ENCODE measurements around the gene SLC2A14.
"Not testable (repeated sequence)": the region's sequence is repeated elsewhere in the genome, so short reads cannot be mapped to it uniquely, and the experiment has no call there.

SLC2A14 gene

GRCh38 chr12:7905600-7906125 lies 32.9 kb upstream of the SLC2A14 start:
- H3K4me3 ChIP-seq (ENCODE audit: low read length, poor library complexity, severe bottlenecking); H3K36me3 ChIP-seq (ENCODE audit: insufficient read depth, low read length); H3K4me1 ChIP-seq (ENCODE audit: insufficient read depth, low read length, poor library complexity, severe bottlenecking); H3K9me3 ChIP-seq (ENCODE audit: insufficient read depth, low read depth, low read length); H3K9me2 ChIP-seq (replicated peaks; ENCODE audit: low read depth, low read length); H3K79me2 ChIP-seq (ENCODE audit: insufficient read depth, low read length); H3F3A ChIP-seq (ENCODE audit: low read depth); H4K20me1 ChIP-seq (ENCODE audit: insufficient read depth, low read length, poor library complexity, severe bottlenecking); H3K4me2 ChIP-seq (ENCODE audit: low read depth, low read length, poor library complexity, severe bottlenecking); H2AFZ ChIP-seq (ENCODE audit: low read length); H3K27me3 ChIP-seq (ENCODE audit: insufficient read depth, low read length, poor library complexity, severe bottlenecking); H3K9ac ChIP-seq (ENCODE audit: low read depth, low read length, poor library complexity, severe bottlenecking): not testable (repeated sequence)

GRCh38 chr12:7905071-7905470 lies 32.4 kb upstream of the SLC2A14 start:
- Histone ChIP-seq H3K79me2 (ENCODE audit: insufficient read depth, low read length) (no peaks in the 10 kb centered on the region), H3K27me3 (ENCODE audit: insufficient read depth, low read length, poor library complexity, severe bottlenecking) (no peaks in the 10 kb centered on the region), H3K36me3 (ENCODE audit: insufficient read depth, low read length) (no peaks in the 10 kb centered on the region), H3K9me2 (replicated peaks; ENCODE audit: low read depth, low read length) (no peaks in the 10 kb centered on the region), H3K4me2 (ENCODE audit: low read depth, low read length, poor library complexity, severe bottlenecking) (no peak overlapping the region), H3K9ac (ENCODE audit: low read depth, low read length, poor library complexity, severe bottlenecking) (no peak overlapping the region), H3K9me3 (ENCODE audit: insufficient read depth, low read depth, low read length) (no peaks in the 10 kb centered on the region), H3K4me1 (ENCODE audit: insufficient read depth, low read length, poor library complexity, severe bottlenecking) (no peaks in the 10 kb centered on the region), H2AFZ (ENCODE audit: low read length) (no peak overlapping the region), H4K20me1 (ENCODE audit: insufficient read depth, low read length, poor library complexity, severe bottlenecking) (no peaks in the 10 kb centered on the region), H3F3A (ENCODE audit: low read depth) (no peaks in the 10 kb centered on the region), H3K4me3 (ENCODE audit: low read length, poor library complexity, severe bottlenecking) (no peak overlapping the region)
- TF ChIP-seq EZH2phosphoT487 (IDR thresholded peaks at IDR 0.05; ENCODE audit: borderline replicate concordance): no peak
- TF ChIP-seq CTCF (conservative IDR thresholded peaks at IDR 0.05; ENCODE audit: low read length): no peak

- H3K4me3 ChIP-seq (ENCODE audit: low read length, poor library complexity, severe bottlenecking); H3K27me3 ChIP-seq (ENCODE audit: insufficient read depth, low read length, poor library complexity, severe bottlenecking); H3K9me2 ChIP-seq (replicated peaks; ENCODE audit: low read depth, low read length): not testable (repeated sequence)
These were observed 29.7 kb upstream of the SLC2A14 start for GRCh38 chr12:7902416-7902815.

GRCh38 chr12:7899755-7900154 lies 27.0 kb upstream of the SLC2A14 start:
- Histone ChIP-seq H3K27me3 (ENCODE audit: insufficient read depth, low read length, poor library complexity, severe bottlenecking) (no peaks in the 10 kb centered on the region), H3K9me3 (ENCODE audit: insufficient read depth, low read depth, low read length) (no peaks in the 10 kb centered on the region), H3K4me3 (ENCODE audit: low read length, poor library complexity, severe bottlenecking) (no peak overlapping the region), H2AFZ (ENCODE audit: low read length) (no peak overlapping the region), H3K9me2 (replicated peaks; ENCODE audit: low read depth, low read length) (no peaks in the 10 kb centered on the region), H3K4me1 (ENCODE audit: insufficient read depth, low read length, poor library complexity, severe bottlenecking) (no peaks in the 10 kb centered on the region), H3F3A (ENCODE audit: low read depth) (no peaks in the 10 kb centered on the region), H3K36me3 (ENCODE audit: insufficient read depth, low read length) (no peaks in the 10 kb centered on the region), H3K9ac (ENCODE audit: low read depth, low read length, poor library complexity, severe bottlenecking) (no peak overlapping the region), H4K20me1 (ENCODE audit: insufficient read depth, low read length, poor library complexity, severe bottlenecking) (no peaks in the 10 kb centered on the region), H3K79me2 (ENCODE audit: insufficient read depth, low read length) (no peaks in the 10 kb centered on the region), H3K4me2 (ENCODE audit: low read depth, low read length, poor library complexity, severe bottlenecking) (no peak overlapping the region)
- no peak for TF ChIP-seq EZH2phosphoT487 (IDR thresholded peaks at IDR 0.05; ENCODE audit: borderline replicate concordance)
- no peak for TF ChIP-seq CTCF (conservative IDR thresholded peaks at IDR 0.05; ENCODE audit: low read length)

More at GRCh38 chr12:7902416-7902815, 29.7 kb upstream of the SLC2A14 start:
- H3K9me3 ChIP-seq (ENCODE audit: insufficient read depth, low read depth, low read length); H3K4me1 ChIP-seq (ENCODE audit: insufficient read depth, low read length, poor library complexity, severe bottlenecking); H3K79me2 ChIP-seq (ENCODE audit: insufficient read depth, low read length); H3K36me3 ChIP-seq (ENCODE audit: insufficient read depth, low read length); H4K20me1 ChIP-seq (ENCODE audit: insufficient read depth, low read length, poor library complexity, severe bottlenecking); H3K4me2 ChIP-seq (ENCODE audit: low read depth, low read length, poor library complexity, severe bottlenecking); H2AFZ ChIP-seq (ENCODE audit: low read length); H3K9ac ChIP-seq (ENCODE audit: low read depth, low read length, poor library complexity, severe bottlenecking); H3F3A ChIP-seq (ENCODE audit: low read depth): not testable (repeated sequence)

- H3K9me2 ChIP-seq (replicated peaks; ENCODE audit: low read depth, low read length); H3K4me2 ChIP-seq (ENCODE audit: low read depth, low read length, poor library complexity, severe bottlenecking); H3K9me3 ChIP-seq (ENCODE audit: insufficient read depth, low read depth, low read length); H3K79me2 ChIP-seq (ENCODE audit: insufficient read depth, low read length); H3K4me3 ChIP-seq (ENCODE audit: low read length, poor library complexity, severe bottlenecking); H3K9ac ChIP-seq (ENCODE audit: low read depth, low read length, poor library complexity, severe bottlenecking); H3K27me3 ChIP-seq (ENCODE audit: insufficient read depth, low read length, poor library complexity, severe bottlenecking); H3F3A ChIP-seq (ENCODE audit: low read depth); H3K36me3 ChIP-seq (ENCODE audit: insufficient read depth, low read length); H2AFZ ChIP-seq (ENCODE audit: low read length); H4K20me1 ChIP-seq (ENCODE audit: insufficient read depth, low read length, poor library complexity, severe bottlenecking); H3K4me1 ChIP-seq (ENCODE audit: insufficient read depth, low read length, poor library complexity, severe bottlenecking): not testable (repeated sequence)
These were observed 24.0 kb upstream of the SLC2A14 start for GRCh38 chr12:7896726-7897125.

Data from Loucy (cell line).